ENCODE results near the gene POLR2M. TPM values are rescaled to one million over a fixed set of nuclear protein-coding genes. Genes with fewer than 3 reads are reported as not detected.

Gene POLR2M
- 18.8 and 47.3 TPM in 2 replicates for total RNA-seq

DNA sequence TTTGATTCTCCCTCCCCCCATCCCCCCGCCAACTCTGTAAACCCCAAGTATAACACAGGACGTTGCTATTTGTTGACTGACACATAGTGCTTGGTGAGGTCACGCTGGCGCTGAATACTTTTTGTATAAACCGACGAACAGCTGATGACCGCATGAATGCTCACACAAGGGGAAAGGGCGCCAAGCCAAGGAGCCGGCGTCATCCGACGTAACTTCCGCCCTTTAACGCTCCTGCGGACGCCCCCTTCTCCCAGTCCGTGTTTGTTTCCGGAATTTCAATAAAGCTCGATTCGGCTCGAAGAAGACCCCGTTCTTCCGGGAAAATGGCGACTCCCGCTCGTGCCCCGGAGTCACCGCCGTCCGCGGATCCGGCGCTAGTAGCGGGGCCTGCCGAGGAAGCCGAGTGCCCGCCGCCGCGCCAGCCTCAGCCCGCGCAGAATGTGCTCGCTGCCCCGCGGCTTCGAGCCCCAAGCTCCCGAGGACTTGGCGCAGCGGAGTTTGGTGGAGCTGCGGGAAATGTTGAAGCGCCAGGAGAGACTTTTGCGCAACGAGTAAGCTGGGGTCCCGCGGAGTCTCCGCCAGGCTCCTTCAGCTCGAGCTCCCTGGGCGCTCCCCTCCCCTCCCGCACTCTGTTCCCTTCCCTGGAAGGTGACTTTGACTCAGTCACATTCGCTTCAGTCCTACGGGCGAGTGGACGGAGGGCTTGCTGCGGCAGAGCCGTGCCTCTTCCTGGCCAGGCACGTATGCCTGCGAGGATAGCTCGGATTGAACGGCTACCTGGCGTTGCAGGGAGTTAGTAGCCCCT lies at the start of gene POLR2M:
Gene POLR2M (plus strand): TSS at position 310 of the 805 bp plus-strand sequence. CDS start 129 bp downstream, at position 439.

Other genes starting within 250 kb of the POLR2M start
- gene MYZAP, start 114.8 kb upstream of the POLR2M start, total RNA-seq: 3.5 and 5.1 TPM in 2 replicates

All from airway epithelial cell (primary cell).